Glomerular endothelial cell (primary cell): ENCODE measurements around the gene NRCAM. TPM values are rescaled to one million over a fixed set of nuclear protein-coding genes. Genes with fewer than 3 reads are reported as not detected.

ENCODE experiments used
- DNase-seq: peaks from one replicate; pipeline ENCODE4 v3.0.0-alpha.2; 2011; ENCODE audit warnings: low read depth, low spot score; ENCODE audit errors: extremely low read depth
- total RNA-seq: library from RNA; depleted of rRNA; stranded (reverse); fragments of >200 nt; gene quantifications from 2 replicates; pipeline ENCODE4 v1.2.3, GENCODE V29; 2015

The NRCAM gene
- total RNA-seq, 1 donor from 2014 or later = 20.1 TPM

GRCh38 chr7:108460964-108461363 lies 4.7 kb upstream of the NRCAM start:
- no peak for DNase-seq

GRCh38 chr7:108459922-108460551 lies 3.8 kb upstream of the NRCAM start:
- no peak for DNase-seq

GRCh38 chr7:108457871-108458270 lies 1.6 kb upstream of the NRCAM start:
- no peak for DNase-seq

- DNase-seq = no peak
Observed at GRCh38 chr7:108456845-108457540, 757 bp upstream of the NRCAM start.

- no peak for DNase-seq
Observed at GRCh38 chr7:108455551-108455997, 662 bp downstream of the NRCAM start.

GRCh38 chr7:108454674-108455550 lies 1.3 kb downstream of the NRCAM start:
- DNase-seq = no peak

- no peak for DNase-seq
Observed at GRCh38 chr7:108454317-108454673, 1.9 kb downstream of the NRCAM start.

- no peak for DNase-seq
Observed at GRCh38 chr7:108453320-108453719, 2.9 kb downstream of the NRCAM start.

- no peak for DNase-seq
Observed at GRCh38 chr7:108452707-108453106, 3.5 kb downstream of the NRCAM start.

GRCh38 chr7:108451296-108451848 lies 4.9 kb downstream of the NRCAM start:
- no peak for DNase-seq

GRCh38 chr7:108450160-108450559 lies 6.1 kb downstream of the NRCAM start:
- no peak for DNase-seq

- no peak for DNase-seq
Observed at GRCh38 chr7:108449521-108449920, 6.7 kb downstream of the NRCAM start.

GRCh38 chr7:108448584-108449505 lies 7.4 kb downstream of the NRCAM start:
- no peak for DNase-seq

GRCh38 chr7:108442039-108442568 lies 14.1 kb downstream of the NRCAM start:
- DNase-seq = no peak

- DNase-seq = no peak
Observed at GRCh38 chr7:108441392-108441955, 14.8 kb downstream of the NRCAM start.

GRCh38 chr7:108440613-108441012 lies 15.6 kb downstream of the NRCAM start:
- no peak for DNase-seq

- no peak for DNase-seq
Observed at GRCh38 chr7:108436906-108437305, 19.3 kb downstream of the NRCAM start.

GRCh38 chr7:108434010-108434409 lies 22.2 kb downstream of the NRCAM start:
- DNase-seq = no peak

- no peak for DNase-seq
Observed at GRCh38 chr7:108431099-108431498, 25.1 kb downstream of the NRCAM start.

GRCh38 chr7:108430664-108431063 lies 25.6 kb downstream of the NRCAM start:
- no peak for DNase-seq
